HEK293 (cell line): ENCODE results near the gene PKDREJ.

Experiments
- EGR2 ChIP-seq: fragments of 450-650 bp; formaldehyde crosslinking; IDR thresholded peaks from 2 replicates; pipeline ENCODE4 v1.5.1; 2016; ENCODE audit warnings: low read depth, missing biosample characterization, missing genetic modification characterization
- IKZF3 ChIP-seq: fragments of 450-650 bp; IDR thresholded peaks from 2 replicates; pipeline ENCODE4 v1.5.0; 2018; ENCODE audit warnings: missing biosample characterization, mild to moderate bottlenecking, missing genetic modification characterization, moderate library complexity
- PRDM6 ChIP-seq: fragments of 450-650 bp; formaldehyde crosslinking; IDR thresholded peaks from 2 replicates; pipeline ENCODE4 v1.5.1; 2017; ENCODE audit warnings: missing biosample characterization, missing genetic modification characterization
- REST ChIP-seq: fragments of 450-650 bp; formaldehyde crosslinking; IDR thresholded peaks from 2 replicates; pipeline ENCODE4 v1.5.1; 2016; ENCODE audit warnings: missing biosample characterization, missing genetic modification characterization
- SP7 ChIP-seq: fragments of 450-650 bp; formaldehyde crosslinking; IDR thresholded peaks from 2 replicates; pipeline ENCODE4 v1.5.1; 2016; ENCODE audit warnings: missing biosample characterization, missing genetic modification characterization
- WT1 ChIP-seq: fragments of 450-650 bp; formaldehyde crosslinking; IDR thresholded peaks from 2 replicates; pipeline ENCODE4 v1.5.1; 2016; ENCODE audit warnings: missing biosample characterization, missing genetic modification characterization
- ZBTB17 ChIP-seq: fragments of 450-650 bp; formaldehyde crosslinking; IDR thresholded peaks from 2 replicates; pipeline ENCODE4 v1.5.1; 2016; ENCODE audit warnings: missing biosample characterization, missing genetic modification characterization
- ZBTB21 ChIP-seq: fragments of 450-650 bp; formaldehyde crosslinking; IDR thresholded peaks from 2 replicates; pipeline ENCODE4 v1.5.1; 2017; ENCODE audit warnings: missing biosample characterization, missing genetic modification characterization
- ZBTB26 ChIP-seq: fragments of 450-650 bp; formaldehyde crosslinking; optimal IDR thresholded peaks from 2 replicates; pipeline ENCODE3; 2016; ENCODE audit warnings: missing biosample characterization, mild to moderate bottlenecking, missing genetic modification characterization
- ZBTB44 ChIP-seq: fragments of 450-650 bp; IDR thresholded peaks from 2 replicates; pipeline ENCODE4 v1.5.1; 2018; ENCODE audit warnings: missing biosample characterization, mild to moderate bottlenecking, missing genetic modification characterization
- ZNF114 ChIP-seq: fragments of 450-650 bp; formaldehyde crosslinking; IDR thresholded peaks from 2 replicates; pipeline ENCODE4 v1.5.0; 2017; ENCODE audit warnings: missing biosample characterization, missing genetic modification characterization
- ZNF121 ChIP-seq: fragments of 450-650 bp; formaldehyde crosslinking; IDR thresholded peaks from 2 replicates; pipeline ENCODE4 v1.5.1; 2016; ENCODE audit warnings: missing biosample characterization, missing genetic modification characterization
- ZNF133 ChIP-seq: fragments of 450-650 bp; formaldehyde crosslinking; IDR thresholded peaks from 2 replicates; pipeline ENCODE4 v1.5.1; 2016; ENCODE audit warnings: missing biosample characterization, missing genetic modification characterization
- ZNF138 ChIP-seq: fragments of 450-650 bp; formaldehyde crosslinking; IDR thresholded peaks from 2 replicates; pipeline ENCODE4 v1.5.1; 2016; ENCODE audit warnings: missing biosample characterization, missing genetic modification characterization, borderline replicate concordance
- ZNF169 ChIP-seq: fragments of 450-650 bp; formaldehyde crosslinking; IDR thresholded peaks from 2 replicates; pipeline ENCODE4 v1.5.1; 2016; ENCODE audit warnings: missing biosample characterization, missing genetic modification characterization
- ZNF214 ChIP-seq: fragments of 450-650 bp; formaldehyde crosslinking; IDR thresholded peaks from 2 replicates; pipeline ENCODE4 v1.5.1; 2017; ENCODE audit warnings: missing biosample characterization, mild to moderate bottlenecking, missing genetic modification characterization, borderline replicate concordance
- ZNF239 ChIP-seq: fragments of 450-650 bp; formaldehyde crosslinking; IDR thresholded peaks from 2 replicates; pipeline ENCODE4 v1.5.1; 2016; ENCODE audit warnings: missing biosample characterization, missing genetic modification characterization
- ZNF335 ChIP-seq: fragments of 450-650 bp; formaldehyde crosslinking; conservative IDR thresholded peaks from 2 replicates; pipeline ENCODE4 v1.5.1; 2016; ENCODE audit warnings: missing biosample characterization, missing genetic modification characterization
- ZNF366 ChIP-seq: fragments of 450-650 bp; formaldehyde crosslinking; conservative IDR thresholded peaks from 2 replicates; pipeline ENCODE4 v1.5.1; 2016; ENCODE audit warnings: missing biosample characterization, missing genetic modification characterization
- ZNF423 ChIP-seq: fragments of 450-650 bp; formaldehyde crosslinking; IDR thresholded peaks from 2 replicates; pipeline ENCODE4 v1.5.1; 2016; ENCODE audit warnings: missing biosample characterization, missing genetic modification characterization
- ZNF518A ChIP-seq: fragments of 450-650 bp; formaldehyde crosslinking; conservative IDR thresholded peaks from 2 replicates; pipeline ENCODE4 v1.5.1; 2016; ENCODE audit warnings: low read depth, missing biosample characterization, missing genetic modification characterization
- ZNF521 ChIP-seq: fragments of 450-650 bp; formaldehyde crosslinking; IDR thresholded peaks from 2 replicates; pipeline ENCODE4 v1.5.1; 2017; ENCODE audit warnings: missing biosample characterization, mild to moderate bottlenecking, missing genetic modification characterization
- ZNF555 ChIP-seq: fragments of 450-650 bp; formaldehyde crosslinking; conservative IDR thresholded peaks from 2 replicates; pipeline ENCODE4 v1.5.1; 2017; ENCODE audit warnings: missing biosample characterization, mild to moderate bottlenecking, missing genetic modification characterization, inconsistent platforms
- ZNF585B ChIP-seq: fragments of 450-650 bp; formaldehyde crosslinking; IDR thresholded peaks from 2 replicates; pipeline ENCODE4 v1.5.1; 2016; ENCODE audit warnings: missing biosample characterization, missing genetic modification characterization
- ZNF621 ChIP-seq: fragments of 450-650 bp; formaldehyde crosslinking; IDR thresholded peaks from 2 replicates; pipeline ENCODE4 v1.5.1; 2017; ENCODE audit warnings: missing biosample characterization, missing genetic modification characterization
- ZNF830 ChIP-seq: fragments of 450-650 bp; IDR thresholded peaks from 2 replicates; pipeline ENCODE4 v1.5.0; 2018; ENCODE audit warnings: missing biosample characterization, missing genetic modification characterization, low read depth, mild to moderate bottlenecking, moderate library complexity

Gene PKDREJ

GRCh38 chr22:46267431-46268279 lies 4.5 kb upstream of the PKDREJ start, which contains the start of gene TTC38 (continued):
- peak; percentile 53; the same call in 1 of the 2 replicates for TF ChIP-seq WT1 (tag by site-specific recombination)
- TF ChIP-seq ZNF133, result no peak
- TF ChIP-seq ZNF621 (tag by site-specific recombination), result no peak
- peak; percentile 84 for TF ChIP-seq IKZF3 (tag by site-specific recombination)
- no peak for TF ChIP-seq ZNF121 (tag by site-specific recombination)
- no peak for TF ChIP-seq ZNF214 (tag by site-specific recombination)
- TF ChIP-seq ZNF366 (tag by site-specific recombination), result peak; percentile 62; the same call in 1 of the 2 replicates
- TF ChIP-seq ZNF114 (tag by site-specific recombination), result no peak
- TF ChIP-seq ZBTB17 (tag by site-specific recombination), result peak; percentile 98
- TF ChIP-seq ZNF335 (tag by site-specific recombination), result peak; percentile 80
- no peak for TF ChIP-seq ZNF138
- TF ChIP-seq SP7, result peak; percentile 75
- TF ChIP-seq ZNF521, result no peak
- no peak for TF ChIP-seq ZNF169 (tag by site-specific recombination)
- peak; percentile 93 for TF ChIP-seq ZNF423
- no peak for TF ChIP-seq ZNF830 (tag by site-specific recombination)
- TF ChIP-seq ZBTB44 (tag by site-specific recombination), result no peak
- TF ChIP-seq EGR2, result no peak
- TF ChIP-seq REST, result peak; percentile 38; the same call in 1 of the 2 replicates
- TF ChIP-seq ZNF585B (tag by site-specific recombination), result no peak
- TF ChIP-seq ZNF555 (tag by site-specific recombination), result no peak
- TF ChIP-seq PRDM6 (tag by site-specific recombination), result no peak
- no peak for TF ChIP-seq ZNF518A
- TF ChIP-seq ZNF239, result no peak
- peak; percentile 86 for TF ChIP-seq ZBTB26
- no peak for TF ChIP-seq ZBTB21 (tag by site-specific recombination)
